ENCODE results near the gene GLB1L.

Gene GLB1L

GRCh38 chr2:219253753-219254589, 8.7 kb upstream of the GLB1L start, which contains the start of gene TUBA4A:
Gene TUBA4A, minus strand, starts transcription at chr2:219253918. Its CDS starts 60 bp downstream, at chr2:219253858.
- DNase-seq (ENCODE audit: low read depth in 1 of 2, low spot score in 1 of 2) = peak; percentile 81 to 87

- no peak for DNase-seq (ENCODE audit: low read depth in 1 of 2, low spot score in 1 of 2)
These were observed 7.9 kb upstream of the GLB1L start, which contains the start of gene TUBA4B for GRCh38 chr2:219252900-219253752. Gene TUBA4B, plus strand, starts transcription at chr2:219253243. Its CDS starts 165 bp downstream, at chr2:219253408.

- DNase-seq (ENCODE audit: low read depth in 1 of 2, low spot score in 1 of 2) = no peak
These were observed 7.3 kb upstream of the GLB1L start for GRCh38 chr2:219252570-219252899.

GRCh38 chr2:219252084-219252483, 6.8 kb upstream of the GLB1L start:
- DNase-seq (ENCODE audit: low read depth in 1 of 2, low spot score in 1 of 2) = no peak

- no peak for DNase-seq (ENCODE audit: low read depth in 1 of 2, low spot score in 1 of 2)
These were observed 6.4 kb upstream of the GLB1L start for GRCh38 chr2:219251656-219252055.

- no peak for DNase-seq (ENCODE audit: low read depth in 1 of 2, low spot score in 1 of 2)
These were observed 5.0 kb upstream of the GLB1L start for GRCh38 chr2:219250049-219250781.

GRCh38 chr2:219249203-219249980, 4.1 kb upstream of the GLB1L start:
- no peak for DNase-seq (ENCODE audit: low read depth in 1 of 2, low spot score in 1 of 2)

- no peak for DNase-seq (ENCODE audit: low read depth in 1 of 2, low spot score in 1 of 2)
These were observed 3.6 kb upstream of the GLB1L start for GRCh38 chr2:219248845-219249202.

GRCh38 chr2:219247678-219248642, 2.7 kb upstream of the GLB1L start:
- DNase-seq (ENCODE audit: low read depth in 1 of 2, low spot score in 1 of 2) = peak; percentile 30 to 45

- no peak for DNase-seq (ENCODE audit: low read depth in 1 of 2, low spot score in 1 of 2)
These were observed 1.3 kb upstream of the GLB1L start for GRCh38 chr2:219246559-219246958.

GRCh38 chr2:219245899-219246230, 621 bp upstream of the GLB1L start:
- no peak for DNase-seq (ENCODE audit: low read depth in 1 of 2, low spot score in 1 of 2)

GRCh38 chr2:219244789-219245147, 476 bp downstream of the GLB1L start:
- DNase-seq (ENCODE audit: low read depth in 1 of 2, low spot score in 1 of 2) = no peak

GRCh38 chr2:219243291-219243761, 1.9 kb downstream of the GLB1L start:
- no peak for DNase-seq (ENCODE audit: low read depth in 1 of 2, low spot score in 1 of 2)

GRCh38 chr2:219234331-219234730, 10.9 kb downstream of the GLB1L start:
- DNase-seq (ENCODE audit: low read depth in 1 of 2, low spot score in 1 of 2) = no peak

- peak in 1 of 2 donors; percentile 27 for DNase-seq (ENCODE audit: low read depth in 1 of 2, low spot score in 1 of 2)
These were observed 15.1 kb downstream of the GLB1L start for GRCh38 chr2:219230059-219230540.

GRCh38 chr2:219229305-219230058, 15.8 kb downstream of the GLB1L start, which contains the start of the genes ANKZF1 and ATG9A:
Gene ANKZF1, plus strand, starts transcription at chr2:219229806. Its CDS starts 452 bp downstream, at chr2:219230258.
Gene ATG9A, minus strand, starts transcription at chr2:219229636. Its CDS starts 1,612 bp downstream, at chr2:219228024.
- DNase-seq (ENCODE audit: low read depth in 1 of 2, low spot score in 1 of 2) = peak; percentile 95 to 96

GRCh38 chr2:219228911-219229304, 16.3 kb downstream of the GLB1L start:
- no peak for DNase-seq (ENCODE audit: low read depth in 1 of 2, low spot score in 1 of 2)

Data from activated T-helper 1 cell treated with anti-CD3 and anti-CD28 coated beads, Interleukin-2, amount 50 U/mL, for 16 hours (primary cell).